Activated CD4-positive, alpha-beta T cell treated with anti-CD3 and anti-CD28 coated beads, Interleukin-2, Interleukin-6, amounts not matched to agents 100 ng/mL and 50 ng/mL, durations not matched to agents 16 hours and 8 hours (primary cell): ENCODE measurements around the gene AQP1.
A peak's percentile ranks its signal among the peaks of the same experiment; 100 is the strongest.

Experiments used
- DNase-seq: peaks from one replicate; pipeline ENCODE4 v3.0.0-alpha.2; 2020

The AQP1 gene

GRCh38 chr7:30907527-30908267 is 4.0 kb upstream of the AQP1 start:
- no peak for DNase-seq

- DNase-seq = no peak
Observed at GRCh38 chr7:30908681-30909080, 3.0 kb upstream of the AQP1 start.

- no peak for DNase-seq
Observed at GRCh38 chr7:30909431-30909830, 2.2 kb upstream of the AQP1 start.

- no peak for DNase-seq
Observed at GRCh38 chr7:30910411-30911073, 1.1 kb upstream of the AQP1 start.

GRCh38 chr7:30911133-30911532 is 520 bp upstream of the AQP1 start:
- no peak for DNase-seq

GRCh38 chr7:30912021-30912730 is 523 bp downstream of the AQP1 start:
- no peak for DNase-seq

- no peak for DNase-seq
Observed at GRCh38 chr7:30912731-30912985, 1.0 kb downstream of the AQP1 start.

- DNase-seq = no peak
Observed at GRCh38 chr7:30912986-30913811, 1.5 kb downstream of the AQP1 start.

GRCh38 chr7:30913821-30914515 is 2.3 kb downstream of the AQP1 start:
- no peak for DNase-seq

GRCh38 chr7:30914596-30914995 is 2.9 kb downstream of the AQP1 start:
- DNase-seq = peak; percentile 6

GRCh38 chr7:30915005-30915601 is 3.5 kb downstream of the AQP1 start:
- DNase-seq = no peak

- no peak for DNase-seq
Observed at GRCh38 chr7:30915751-30916150, 4.1 kb downstream of the AQP1 start.

GRCh38 chr7:30916255-30916654 is 4.6 kb downstream of the AQP1 start:
- DNase-seq = no peak

GRCh38 chr7:30916767-30917166 is 5.1 kb downstream of the AQP1 start:
- no peak for DNase-seq

GRCh38 chr7:30917216-30917893 is 5.7 kb downstream of the AQP1 start:
- no peak for DNase-seq

GRCh38 chr7:30918676-30919075 is 7.0 kb downstream of the AQP1 start:
- no peak for DNase-seq

GRCh38 chr7:30920021-30920583 is 8.4 kb downstream of the AQP1 start:
- DNase-seq = no peak

GRCh38 chr7:30920584-30921539 is 9.2 kb downstream of the AQP1 start:
- DNase-seq = no peak

GRCh38 chr7:30921540-30922401 is 10.1 kb downstream of the AQP1 start:
- no peak for DNase-seq
